Caco-2 (cell line): ENCODE results near the gene TRAF1. TPM values are rescaled to one million over a fixed set of nuclear protein-coding genes. Genes with fewer than 3 reads are reported as not detected.

Experiments used
- BruUV-seq: library from RNA; stranded (reverse); fragments of 400-500 nt; replicated peaks from 2 replicates; lab custom pipeline; 2021; lab: Mats Ljungman, UMichigan
- CTCF ChIA-PET: fragments of 300-600 bp; sonication (Branson Sonifier 250); formaldehyde crosslinking; loops from one replicate; lab custom pipeline; 2022; ENCODE audit warnings: antibody characterized with exemption; lab: Charles Lee
- POLR2A ChIA-PET: fragments of 300-600 bp; sonication (Branson Sonifier 250); formaldehyde crosslinking; loops from one replicate; lab custom pipeline; 2022; ENCODE audit warnings: antibody characterized with exemption; lab: Charles Lee
- DNase-seq, 2 experiments: peaks; one replicate each; pipeline versions ENCODE4 v3.0.0 to v3.0.0-alpha.2; 2020 to 2022
- H3K27me3 ChIP-seq: replicated peaks from 2 replicates; pipeline ENCODE4 v1.6.0; 2011; ENCODE audit warnings: low read length; ENCODE audit not compliant: control insufficient read depth, insufficient read depth
- H3K36me3 ChIP-seq: 2 replicates; pipeline ENCODE4 v1.5.1; 2011; ENCODE audit warnings: low read length; ENCODE audit not compliant: control insufficient read depth, insufficient read depth
- H3K4me1 ChIP-seq: fragments of 250-450 bp; sonication (Bioruptor Pico); 2 replicates; pipeline ENCODE4 v1.5.1; 2020; ENCODE audit warnings: mild to moderate bottlenecking
- H3K4me3 ChIP-seq: 2 replicates; pipeline ENCODE4 v1.5.1; 2011; ENCODE audit warnings: low read depth, mild to moderate bottlenecking, control low read depth, low read length
- H3K9me3 ChIP-seq: fragments of 250-450 bp; sonication (Bioruptor Pico); 2 replicates; pipeline ENCODE4 v1.5.1; 2020; ENCODE audit warnings: mild to moderate bottlenecking, moderate library complexity
- H3K27ac Mint-ChIP-seq: one replicate; pipeline ENCODE4 v1.8.0; 2022; ENCODE audit warnings: mixed read lengths; ENCODE audit not compliant: unreplicated experiment
- H3K27me3 Mint-ChIP-seq: one replicate; pipeline ENCODE4 v1.8.0; 2022; ENCODE audit warnings: mixed read lengths; ENCODE audit not compliant: insufficient read depth, unreplicated experiment
- H3K36me3 Mint-ChIP-seq: one replicate; pipeline ENCODE4 v1.8.0; 2022; ENCODE audit warnings: mild to moderate bottlenecking, mixed read lengths; ENCODE audit not compliant: insufficient read depth, unreplicated experiment
- H3K4me1 Mint-ChIP-seq: one replicate; pipeline ENCODE4 v1.8.0; 2022; ENCODE audit warnings: low read depth, mixed read lengths; ENCODE audit not compliant: unreplicated experiment
- H3K4me3 Mint-ChIP-seq: one replicate; pipeline ENCODE4 v1.8.0; 2022; ENCODE audit warnings: mild to moderate bottlenecking, moderate library complexity, mixed read lengths; ENCODE audit not compliant: unreplicated experiment
- H3K9me3 Mint-ChIP-seq: one replicate; pipeline ENCODE4 v1.8.0; 2022; ENCODE audit warnings: mixed read lengths; ENCODE audit not compliant: unreplicated experiment
- intact Hi-C: fragments of 100-400 bp; cut with micrococcal nuclease; formaldehyde crosslinking; loops from one replicate; pipeline ENCODE4 v1.10.0; 2022; ENCODE audit not compliant: unreplicated experiment
- total RNA-seq: library from RNA; stranded (reverse); gene quantifications from 2 replicates; pipeline ENCODE4 v1.2.3, GENCODE V29; 2022
- TF ChIP-seq, protein P1 (sequence below), 2 experiments: fragments of 200-600 bp in 1 of 2; IDR thresholded peaks; 1 replicate in 1 of 2; 2 replicates in 1 of 2; pipeline versions ENCODE4 v1.5.1 to v1.8.0; 2011 to 2022; ENCODE audit warnings: antibody characterized with exemption in 1 of 2, control low read depth in 1 of 2, inconsistent platforms in 1 of 2, low read depth in 1 of 2, low read length in 1 of 2, mild to moderate bottlenecking in 1 of 2, moderate library complexity in 1 of 2; ENCODE audit not compliant: insufficient read depth in 1 of 2, severe bottlenecking in 1 of 2, unreplicated experiment in 1 of 2

The TRAF1 gene
- total RNA-seq, 1 experiment from 2014 or later: 1.1 TPM

DNA sequence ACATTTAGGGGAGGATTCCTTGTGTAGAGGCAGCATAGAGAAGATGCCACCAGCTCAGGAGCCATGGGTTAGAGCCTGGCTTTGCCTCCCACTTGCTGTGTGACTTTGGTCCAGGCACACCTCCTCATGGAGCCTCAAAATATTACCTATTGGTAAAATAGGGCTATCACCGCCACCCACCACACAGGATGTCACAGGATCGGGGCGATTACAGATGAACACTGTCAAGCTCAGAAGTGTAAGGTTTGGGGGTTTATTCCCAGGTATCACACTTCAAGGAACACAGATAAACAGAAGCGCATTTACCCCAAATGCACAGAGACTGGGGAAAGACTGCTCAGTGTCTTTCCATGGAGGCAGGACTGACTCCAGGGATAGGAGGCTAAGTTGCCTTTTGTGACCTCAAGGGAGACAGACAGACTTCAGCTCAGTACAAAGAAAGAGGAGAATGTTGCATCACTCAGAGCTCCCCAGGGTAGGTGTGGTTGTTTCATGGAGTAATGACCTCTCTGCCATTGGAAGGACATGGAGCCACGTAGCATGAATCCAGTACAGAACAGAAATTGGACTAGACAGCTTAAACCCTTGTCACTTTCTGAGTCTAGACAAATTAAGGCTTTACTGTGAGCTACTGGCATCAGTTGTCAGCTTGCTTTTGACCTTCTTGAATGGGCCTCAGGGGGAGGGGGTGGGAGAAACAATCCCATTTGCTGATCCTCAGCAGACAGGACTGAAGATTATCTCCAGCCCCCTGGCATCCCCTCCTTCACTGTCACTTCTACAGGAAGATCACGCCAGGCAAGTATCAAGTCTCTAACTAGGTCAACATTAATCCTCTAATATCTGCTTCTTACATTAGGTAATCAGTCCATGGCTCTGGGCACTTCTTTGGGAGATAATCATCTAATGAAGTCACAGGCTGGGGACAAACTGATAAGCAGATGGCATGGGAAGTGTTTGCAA, 6.5 kb downstream of the TRAF1 start:
- no peak overlapping the region for H3K27ac Mint-ChIP-seq
- Histone ChIP-seq H3K4me3 (no peak overlapping the region), H3K4me1 (no peaks in the 10 kb centered on the region), H3K36me3 (no peaks in the 10 kb centered on the region), H3K27me3 (no peaks in the 10 kb centered on the region), H3K9me3 (peaks cover 3% of the 10 kb centered on the region; the same call in 1 of the 2 replicates)
- no TSS peak for BruUV-seq
- ChIA-PET POLR2A (no interaction called here), CTCF (interaction anchor here (0.7 to 1.0 kb wide), 2 partner anchors 9 to 40 kb away, joined by 3 to 4 read pairs; no protein-coding TSS in a partner anchor)
- no peaks in the 10 kb centered on the region for H3K9me3 Mint-ChIP-seq
- no peak overlapping the region for H3K4me3 Mint-ChIP-seq
- no peaks in the 10 kb centered on the region for H3K27me3 Mint-ChIP-seq
- no peak for DNase-seq
- no peaks in the 10 kb centered on the region for H3K36me3 Mint-ChIP-seq
- intact Hi-C loops: no loop called here
- H3K4me1 Mint-ChIP-seq: no peaks in the 10 kb centered on the region
- TF ChIP-seq, protein P1, sequence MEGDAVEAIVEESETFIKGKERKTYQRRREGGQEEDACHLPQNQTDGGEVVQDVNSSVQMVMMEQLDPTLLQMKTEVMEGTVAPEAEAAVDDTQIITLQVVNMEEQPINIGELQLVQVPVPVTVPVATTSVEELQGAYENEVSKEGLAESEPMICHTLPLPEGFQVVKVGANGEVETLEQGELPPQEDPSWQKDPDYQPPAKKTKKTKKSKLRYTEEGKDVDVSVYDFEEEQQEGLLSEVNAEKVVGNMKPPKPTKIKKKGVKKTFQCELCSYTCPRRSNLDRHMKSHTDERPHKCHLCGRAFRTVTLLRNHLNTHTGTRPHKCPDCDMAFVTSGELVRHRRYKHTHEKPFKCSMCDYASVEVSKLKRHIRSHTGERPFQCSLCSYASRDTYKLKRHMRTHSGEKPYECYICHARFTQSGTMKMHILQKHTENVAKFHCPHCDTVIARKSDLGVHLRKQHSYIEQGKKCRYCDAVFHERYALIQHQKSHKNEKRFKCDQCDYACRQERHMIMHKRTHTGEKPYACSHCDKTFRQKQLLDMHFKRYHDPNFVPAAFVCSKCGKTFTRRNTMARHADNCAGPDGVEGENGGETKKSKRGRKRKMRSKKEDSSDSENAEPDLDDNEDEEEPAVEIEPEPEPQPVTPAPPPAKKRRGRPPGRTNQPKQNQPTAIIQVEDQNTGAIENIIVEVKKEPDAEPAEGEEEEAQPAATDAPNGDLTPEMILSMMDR (IDR thresholded peaks at IDR 0.05; ENCODE audit: insufficient read depth in 1 of 2, low read depth in 1 of 2, low read length in 1 of 2, severe bottlenecking in 1 of 2, unreplicated experiment in 1 of 2): no peak

DNA sequence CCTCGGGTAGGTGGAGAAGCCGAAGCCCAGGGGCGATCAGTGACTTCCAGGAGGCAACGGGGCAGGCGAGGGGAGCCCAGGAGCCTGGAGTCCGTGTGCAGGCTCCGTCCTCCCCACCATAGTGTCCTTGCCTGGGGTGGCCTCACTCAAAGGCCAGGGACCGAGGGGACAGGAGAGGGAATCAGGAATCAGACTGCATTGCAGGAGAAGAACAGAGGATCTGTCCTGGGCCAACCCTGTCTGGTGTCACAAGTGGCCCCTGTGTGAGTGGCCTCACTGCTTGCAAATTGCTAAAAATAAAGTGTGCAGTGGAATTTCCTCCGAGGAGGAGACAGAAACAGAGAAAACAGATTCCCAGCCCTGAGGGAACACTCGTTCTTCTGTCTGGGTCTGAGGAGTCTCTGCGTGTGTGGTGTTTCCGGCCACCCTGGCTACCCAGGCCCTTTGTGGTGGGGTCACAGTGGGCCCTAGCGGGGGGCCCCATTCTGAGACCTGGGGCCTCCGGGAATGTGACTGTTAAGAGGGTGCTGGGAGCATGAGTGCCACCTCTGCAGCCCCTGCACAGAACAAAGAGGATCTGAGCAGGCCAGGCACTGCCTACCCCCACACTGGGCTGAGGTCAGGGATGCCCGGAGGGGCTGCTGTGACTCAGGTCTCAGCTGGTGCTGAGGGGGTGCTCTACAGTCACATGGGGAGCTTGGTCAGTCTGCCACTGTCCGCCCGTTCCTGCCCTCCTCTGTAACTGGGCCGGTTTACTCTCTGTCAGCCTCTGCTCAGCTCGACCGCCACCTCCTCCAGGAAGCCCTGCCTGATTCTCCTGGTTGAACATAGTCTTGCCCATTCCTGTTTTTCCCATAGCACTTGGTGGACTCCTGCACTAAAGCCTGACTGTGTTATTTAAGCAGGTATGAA, 7.4 kb downstream of the TRAF1 start:
- no peaks in the 10 kb centered on the region for H3K36me3 ChIP-seq
- no peaks in the 10 kb centered on the region for H3K27me3 ChIP-seq
- TF ChIP-seq, protein P1 (IDR thresholded peaks at IDR 0.05; ENCODE audit: insufficient read depth in 1 of 2, low read depth in 1 of 2, low read length in 1 of 2, severe bottlenecking in 1 of 2, unreplicated experiment in 1 of 2): no peak
- ChIA-PET POLR2A (no interaction called here), CTCF (interaction anchor here (1.0 kb wide), 1 partner anchor 10 kb away, joined by 3 read pairs; no protein-coding TSS in a partner anchor)
- Mint-ChIP-seq H3K9me3 (no peaks in the 10 kb centered on the region), H3K4me3 (no peak overlapping the region), H3K27me3 (no peaks in the 10 kb centered on the region), H3K4me1 (no peaks in the 10 kb centered on the region), H3K36me3 (no peaks in the 10 kb centered on the region), H3K27ac (peak overlapping the region; percentile 64)
- DNase-seq: no peak
- peaks cover 3% of the 10 kb centered on the region; the same call in 1 of the 2 replicates for H3K9me3 ChIP-seq
- no TSS peak for BruUV-seq
- intact Hi-C loops: no loop called here
- H3K4me1 ChIP-seq: no peaks in the 10 kb centered on the region
- no peak overlapping the region for H3K4me3 ChIP-seq
